HUES48 (cell line): ENCODE measurements around the gene MMP20.

Experiments used
- H3K27ac ChIP-seq: one replicate; pipeline ENCODE4 v1.7.0; 2013; ENCODE audit warnings: low read depth, low read length, inconsistent platforms
- H3K27me3 ChIP-seq: 2 replicates; pipeline ENCODE4 v1.6.1; 2013; ENCODE audit warnings: mild to moderate bottlenecking, low read length; ENCODE audit not compliant: control insufficient read depth, insufficient read depth
- H3K36me3 ChIP-seq: 2 replicates; pipeline ENCODE4 v1.6.1; 2013; ENCODE audit warnings: low read length; ENCODE audit not compliant: control insufficient read depth, insufficient read depth
- H3K4me1 ChIP-seq: 2 replicates; pipeline ENCODE4 v1.6.1; 2013; ENCODE audit warnings: mild to moderate bottlenecking, low read length; ENCODE audit not compliant: control insufficient read depth, insufficient read depth
- H3K4me3 ChIP-seq: 2 replicates; pipeline ENCODE4 v1.5.1; 2013; ENCODE audit warnings: mild to moderate bottlenecking, low read depth, low read length
- H3K9ac ChIP-seq: 2 replicates; pipeline ENCODE4 v1.6.1; 2013; ENCODE audit warnings: mild to moderate bottlenecking, low read depth, low read length, moderate library complexity
- H3K9me3 ChIP-seq: 2 replicates; pipeline ENCODE4 v1.6.1; 2013; ENCODE audit warnings: low read length; ENCODE audit not compliant: control insufficient read depth, insufficient read depth

Gene MMP20

DNA sequence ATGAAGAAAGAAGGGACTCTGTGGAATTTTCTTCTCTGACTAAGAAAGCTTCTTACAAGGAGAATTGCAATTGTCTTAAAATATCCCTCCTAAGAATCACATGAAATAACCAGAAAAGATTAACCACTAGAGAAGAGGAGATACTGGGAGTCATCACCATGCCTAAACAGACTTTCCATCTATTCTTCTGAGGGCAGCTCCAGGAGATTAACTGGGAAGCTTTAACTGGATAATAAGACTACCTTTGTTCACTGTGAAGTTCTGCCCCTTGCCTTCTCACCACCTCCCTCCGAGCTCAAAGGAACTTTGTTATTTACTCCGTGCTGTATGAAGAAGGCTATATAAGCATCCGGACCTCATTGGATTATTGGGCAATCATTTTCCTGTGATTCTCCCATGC, 70.0 kb downstream of the MMP20 start:
- H3K9ac ChIP-seq: no peak overlapping the region
- no peaks in the 10 kb centered on the region for H3K9me3 ChIP-seq
- no peak overlapping the region for H3K4me3 ChIP-seq
- H3K36me3 ChIP-seq: no peaks in the 10 kb centered on the region
- H3K27me3 ChIP-seq: no peaks in the 10 kb centered on the region
- peaks cover 17% of the 10 kb centered on the region; the same call in 1 of the 2 replicates for H3K4me1 ChIP-seq
- H3K27ac ChIP-seq: no peak overlapping the region

DNA sequence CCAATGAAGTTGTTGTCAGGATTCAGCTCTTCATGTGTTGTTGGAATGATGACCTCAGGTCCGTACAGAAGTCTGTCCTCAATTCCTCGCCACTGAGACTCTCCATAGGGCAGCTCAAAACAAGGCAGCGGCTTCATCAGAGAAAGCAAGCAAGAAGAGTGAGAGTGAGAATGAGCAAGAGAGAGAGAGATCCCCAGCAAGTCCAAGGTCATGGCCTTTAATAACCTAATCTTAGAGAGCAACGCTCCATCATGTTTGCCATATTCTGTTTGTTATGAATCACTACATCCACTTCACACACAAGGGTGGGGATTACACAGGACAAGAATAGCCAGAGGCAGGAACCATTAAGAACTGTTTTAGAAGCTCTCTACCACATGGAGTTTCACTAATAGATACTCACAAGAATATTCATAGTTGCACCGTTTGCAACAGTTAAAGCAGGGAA, 71.3 kb downstream of the MMP20 start:
- H3K27me3 ChIP-seq: no peaks in the 10 kb centered on the region
- H3K9me3 ChIP-seq: no peaks in the 10 kb centered on the region
- no peak overlapping the region for H3K27ac ChIP-seq
- no peak overlapping the region for H3K9ac ChIP-seq
- H3K36me3 ChIP-seq: no peaks in the 10 kb centered on the region
- no peak overlapping the region for H3K4me3 ChIP-seq
- peaks cover 6% of the 10 kb centered on the region; the same call in 1 of the 2 replicates for H3K4me1 ChIP-seq

DNA sequence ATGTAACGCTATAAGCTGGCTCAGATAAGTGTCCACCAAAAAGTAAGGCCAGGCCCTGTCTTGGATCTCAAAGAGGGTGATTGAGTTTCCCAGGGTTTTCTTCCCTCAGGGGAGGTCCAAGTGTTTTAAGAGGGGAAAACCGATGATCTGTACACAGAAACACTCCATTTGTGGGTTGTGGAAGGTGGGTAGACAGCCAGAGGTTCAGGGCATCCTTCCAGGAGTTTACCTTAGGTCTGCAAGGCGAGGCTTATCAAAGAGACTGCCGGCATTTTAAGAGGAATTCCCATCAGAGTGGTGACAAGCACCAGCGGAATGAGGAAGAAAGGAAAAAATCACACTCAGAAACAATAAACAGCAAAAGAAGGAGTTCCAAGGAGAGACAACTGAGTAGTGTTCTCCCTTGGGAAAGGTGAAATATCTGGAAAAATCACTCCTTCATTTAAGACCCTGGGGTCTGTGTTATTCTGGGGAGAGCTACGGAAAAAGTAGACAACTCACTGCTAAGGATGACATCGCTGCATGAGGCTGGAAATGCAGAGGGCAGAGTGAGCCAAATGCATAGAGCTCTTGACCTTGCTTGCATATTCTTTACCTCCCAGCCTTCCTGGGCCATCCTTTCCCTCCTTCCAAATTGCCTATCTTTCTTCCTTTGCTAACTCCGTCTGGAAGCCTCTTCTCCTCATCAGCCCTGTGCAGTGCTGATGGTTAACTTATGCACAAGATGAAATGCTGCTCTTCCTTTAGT, 72.5 kb downstream of the MMP20 start:
- Histone ChIP-seq H3K4me1 (peaks cover 5% of the 10 kb centered on the region; the same call in 1 of the 2 replicates), H3K27me3 (no peaks in the 10 kb centered on the region), H3K9ac (no peak overlapping the region), H3K4me3 (no peak overlapping the region), H3K36me3 (no peaks in the 10 kb centered on the region), H3K27ac (no peak overlapping the region), H3K9me3 (no peaks in the 10 kb centered on the region)

DNA sequence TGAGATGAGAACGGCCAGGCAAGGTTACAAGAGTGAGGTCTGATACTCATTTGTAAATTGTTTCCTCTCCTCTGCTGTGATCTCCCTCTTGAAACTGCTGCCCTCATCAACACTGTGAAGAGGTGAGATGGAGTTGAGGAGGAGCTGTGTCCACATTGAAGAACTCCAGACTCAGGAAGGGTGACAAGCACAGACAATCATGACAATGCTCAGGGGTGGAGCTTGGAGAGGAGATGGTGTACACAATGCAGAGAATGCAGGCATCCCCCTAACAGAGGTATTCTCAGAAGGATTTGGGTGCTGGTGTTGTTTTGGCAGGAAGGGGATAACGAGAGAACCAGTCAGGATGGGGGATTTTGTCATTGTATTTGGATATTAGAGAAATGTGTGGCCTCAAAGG, 73.1 kb downstream of the MMP20 start:
- H3K9me3 ChIP-seq: no peaks in the 10 kb centered on the region
- H3K4me1 ChIP-seq: peaks cover 5% of the 10 kb centered on the region; the same call in 1 of the 2 replicates
- no peaks in the 10 kb centered on the region for H3K36me3 ChIP-seq
- H3K27me3 ChIP-seq: no peaks in the 10 kb centered on the region
- no peak overlapping the region for H3K27ac ChIP-seq
- H3K4me3 ChIP-seq: no peak overlapping the region
- H3K9ac ChIP-seq: no peak overlapping the region

DNA sequence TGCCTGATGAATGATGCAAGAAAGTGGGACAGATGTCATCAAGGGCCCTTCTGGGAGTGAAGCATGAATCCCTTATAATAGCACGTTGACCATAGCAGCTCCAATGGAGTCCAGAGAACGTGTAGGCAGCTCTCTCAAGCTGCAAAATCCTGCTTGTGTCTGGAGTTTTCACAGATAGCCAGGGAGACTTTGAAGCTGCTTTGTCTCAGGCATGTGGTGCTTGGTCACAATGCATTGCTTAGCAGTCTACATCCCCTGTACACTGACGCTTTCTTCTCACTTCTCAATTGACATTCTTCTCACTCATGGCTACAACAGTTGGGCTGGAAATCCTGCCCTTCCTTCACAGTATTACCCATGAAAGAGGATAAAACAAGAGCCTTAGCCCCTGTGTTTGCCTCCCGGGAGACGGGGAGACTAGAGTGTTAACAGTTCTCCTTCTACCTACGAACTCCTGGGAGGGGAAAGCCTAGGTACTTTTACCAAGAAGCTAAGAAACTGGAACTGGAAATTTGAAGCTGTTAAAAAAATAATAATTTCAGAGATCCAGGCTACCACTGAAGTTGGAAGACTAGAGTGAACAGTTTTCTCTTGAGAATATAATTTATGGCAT, 73.9 kb downstream of the MMP20 start:
- Histone ChIP-seq H3K4me1 (peaks cover 5% of the 10 kb centered on the region; the same call in 1 of the 2 replicates), H3K9ac (no peak overlapping the region)

GRCh38 chr11:102546923-102547471, 78.1 kb downstream of the MMP20 start:
- Histone ChIP-seq H3K27me3 (no peaks in the 10 kb centered on the region), H3K4me1 (no peaks in the 10 kb centered on the region), H3K36me3 (no peaks in the 10 kb centered on the region), H3K9me3 (no peaks in the 10 kb centered on the region), H3K27ac (no peak overlapping the region), H3K4me3 (no peak overlapping the region), H3K9ac (no peak overlapping the region)

More for the DNA sequence above, 73.9 kb downstream of the MMP20 start:
- no peaks in the 10 kb centered on the region for H3K9me3 ChIP-seq
- H3K27me3 ChIP-seq: no peaks in the 10 kb centered on the region
- H3K4me3 ChIP-seq: no peak overlapping the region
- no peak overlapping the region for H3K27ac ChIP-seq
- no peaks in the 10 kb centered on the region for H3K36me3 ChIP-seq

DNA sequence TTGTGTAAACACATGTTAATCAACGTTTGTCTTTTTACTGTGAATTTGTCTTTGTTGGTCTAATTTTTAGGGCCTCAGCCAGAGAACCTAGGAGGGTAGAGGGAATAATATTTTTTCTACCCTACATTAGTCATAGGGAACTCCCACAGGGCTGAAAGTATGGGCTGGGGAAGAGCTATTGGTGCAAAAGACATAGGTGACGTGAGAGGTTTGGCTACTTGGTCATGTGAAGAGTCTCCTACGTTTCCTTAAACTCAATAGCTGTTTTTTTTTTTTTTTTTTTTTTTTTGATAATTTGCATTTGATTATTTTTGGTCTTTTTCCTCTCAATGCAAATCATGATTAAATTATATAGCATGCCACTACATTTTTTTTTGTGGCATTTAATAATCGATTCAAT, 78.7 kb downstream of the MMP20 start:
- Histone ChIP-seq H3K4me1 (no peaks in the 10 kb centered on the region), H3K4me3 (no peak overlapping the region), H3K27ac (no peak overlapping the region)

GRCh38 chr11:102545701-102546100, 79.4 kb downstream of the MMP20 start:
- H3K9ac ChIP-seq: no peak overlapping the region
- H3K36me3 ChIP-seq: no peaks in the 10 kb centered on the region
- no peak overlapping the region for H3K4me3 ChIP-seq
- no peak overlapping the region for H3K27ac ChIP-seq
- H3K4me1 ChIP-seq: no peaks in the 10 kb centered on the region
- H3K27me3 ChIP-seq: no peaks in the 10 kb centered on the region
- no peaks in the 10 kb centered on the region for H3K9me3 ChIP-seq

More for the DNA sequence above, 78.7 kb downstream of the MMP20 start:
- no peaks in the 10 kb centered on the region for H3K36me3 ChIP-seq
- no peaks in the 10 kb centered on the region for H3K9me3 ChIP-seq
- no peak overlapping the region for H3K9ac ChIP-seq
- H3K27me3 ChIP-seq: no peaks in the 10 kb centered on the region

GRCh38 chr11:102544594-102544993, 80.5 kb downstream of the MMP20 start:
- Histone ChIP-seq H3K4me1 (no peaks in the 10 kb centered on the region), H3K27me3 (no peaks in the 10 kb centered on the region), H3K4me3 (no peak overlapping the region), H3K36me3 (no peaks in the 10 kb centered on the region), H3K27ac (no peak overlapping the region), H3K9me3 (no peaks in the 10 kb centered on the region), H3K9ac (no peak overlapping the region)

DNA sequence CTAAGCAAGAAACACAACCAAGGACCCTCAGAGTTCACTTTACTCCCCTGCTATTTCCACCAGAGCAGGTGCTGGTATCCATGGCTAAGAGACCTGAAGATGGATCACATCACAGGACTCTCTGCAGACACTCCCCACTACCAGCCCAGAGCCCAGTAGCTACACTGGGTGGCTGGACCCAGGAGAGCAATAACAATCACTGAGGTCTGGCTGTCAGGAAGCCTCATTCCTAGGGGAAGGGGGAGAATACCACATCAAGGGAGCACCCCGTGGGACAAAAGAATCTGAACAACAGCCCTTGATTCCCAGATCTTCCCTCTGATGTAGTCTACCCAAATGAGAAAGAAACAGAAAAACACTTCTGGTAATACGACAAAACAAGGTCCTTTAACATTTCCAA, 85.6 kb downstream of the MMP20 start:
- no peak overlapping the region for H3K27ac ChIP-seq

GRCh38 chr11:102538932-102539331, 86.2 kb downstream of the MMP20 start:
- H3K4me1 ChIP-seq: no peaks in the 10 kb centered on the region; the same call in 1 of the 2 replicates
- H3K4me3 ChIP-seq: no peak overlapping the region

More for the DNA sequence above, 85.6 kb downstream of the MMP20 start:
- no peak overlapping the region for H3K4me3 ChIP-seq
- no peak overlapping the region for H3K9ac ChIP-seq
- no peaks in the 10 kb centered on the region for H3K9me3 ChIP-seq
- H3K36me3 ChIP-seq: no peaks in the 10 kb centered on the region
- H3K27me3 ChIP-seq: no peaks in the 10 kb centered on the region
- no peaks in the 10 kb centered on the region; the same call in 1 of the 2 replicates for H3K4me1 ChIP-seq

More at GRCh38 chr11:102538932-102539331, 86.2 kb downstream of the MMP20 start:
- Histone ChIP-seq H3K27ac (no peak overlapping the region), H3K9ac (no peak overlapping the region), H3K36me3 (no peaks in the 10 kb centered on the region), H3K9me3 (no peaks in the 10 kb centered on the region), H3K27me3 (no peaks in the 10 kb centered on the region)
